DND-41 (cell line): ENCODE measurements around the gene OSBPL10.

Source experiments
- EZH2 ChIP-seq: IDR thresholded peaks from 3 replicates; pipeline ENCODE4 v1.6.1; 2012; ENCODE audit warnings: borderline replicate concordance, low read depth, mild to moderate bottlenecking, moderate library complexity, low read length, inconsistent platforms; ENCODE audit not compliant: severe bottlenecking
- TF ChIP-seq, protein P1 (sequence below): IDR thresholded peaks from 2 replicates; pipeline ENCODE4 v1.5.1; 2012; ENCODE audit warnings: borderline replicate concordance, low read length, moderate library complexity, mild to moderate bottlenecking; ENCODE audit not compliant: poor library complexity, severe bottlenecking; ENCODE audit errors: extremely low read depth

DNA sequence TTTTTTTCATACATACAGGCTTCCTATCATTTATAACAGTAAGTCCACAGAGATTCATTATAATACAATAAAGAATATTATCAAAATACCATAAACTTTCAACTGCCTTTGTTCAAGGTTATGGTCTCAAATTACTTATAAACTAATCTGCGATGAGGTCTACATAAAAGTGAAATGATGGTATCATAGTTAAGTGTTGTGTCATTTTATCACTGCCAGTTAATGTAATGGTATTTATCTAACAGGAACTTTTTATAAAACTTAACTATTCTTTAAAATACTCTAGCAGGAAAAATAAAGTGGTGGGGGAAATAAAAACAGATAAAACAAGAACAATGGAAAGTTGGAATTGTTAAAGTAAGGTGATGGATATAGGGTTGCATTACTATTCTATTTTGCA, 153.1 kb downstream of the OSBPL10 start:
- TF ChIP-seq, protein P1, sequence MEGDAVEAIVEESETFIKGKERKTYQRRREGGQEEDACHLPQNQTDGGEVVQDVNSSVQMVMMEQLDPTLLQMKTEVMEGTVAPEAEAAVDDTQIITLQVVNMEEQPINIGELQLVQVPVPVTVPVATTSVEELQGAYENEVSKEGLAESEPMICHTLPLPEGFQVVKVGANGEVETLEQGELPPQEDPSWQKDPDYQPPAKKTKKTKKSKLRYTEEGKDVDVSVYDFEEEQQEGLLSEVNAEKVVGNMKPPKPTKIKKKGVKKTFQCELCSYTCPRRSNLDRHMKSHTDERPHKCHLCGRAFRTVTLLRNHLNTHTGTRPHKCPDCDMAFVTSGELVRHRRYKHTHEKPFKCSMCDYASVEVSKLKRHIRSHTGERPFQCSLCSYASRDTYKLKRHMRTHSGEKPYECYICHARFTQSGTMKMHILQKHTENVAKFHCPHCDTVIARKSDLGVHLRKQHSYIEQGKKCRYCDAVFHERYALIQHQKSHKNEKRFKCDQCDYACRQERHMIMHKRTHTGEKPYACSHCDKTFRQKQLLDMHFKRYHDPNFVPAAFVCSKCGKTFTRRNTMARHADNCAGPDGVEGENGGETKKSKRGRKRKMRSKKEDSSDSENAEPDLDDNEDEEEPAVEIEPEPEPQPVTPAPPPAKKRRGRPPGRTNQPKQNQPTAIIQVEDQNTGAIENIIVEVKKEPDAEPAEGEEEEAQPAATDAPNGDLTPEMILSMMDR: no peak
- TF ChIP-seq EZH2: no peak
